BLaER1 (cell line): ENCODE measurements around the gene IGF2BP1.
"Not testable (repeated sequence)": the region's sequence is repeated elsewhere in the genome, so short reads cannot be mapped to it uniquely, and the experiment has no call there.

Source experiments
- H3K27ac ChIP-seq: shearing (Covaris generic); formaldehyde crosslinking; 2 replicates; pipeline ENCODE4 v1.8.1; 2022
- H3K27me3 ChIP-seq: shearing (Covaris generic); formaldehyde crosslinking; 2 replicates; pipeline ENCODE4 v1.8.1; 2022
- H3K36me3 ChIP-seq: shearing (Covaris generic); formaldehyde crosslinking; 2 replicates; pipeline ENCODE4 v1.8.1; 2022
- H3K4me1 ChIP-seq: shearing (Covaris generic); formaldehyde crosslinking; 2 replicates; pipeline ENCODE4 v1.8.1; 2022
- H3K4me2 ChIP-seq: shearing (Covaris generic); formaldehyde crosslinking; 2 replicates; pipeline ENCODE4 v1.8.1; 2022
- H3K4me3 ChIP-seq: shearing (Covaris generic); formaldehyde crosslinking; 2 replicates; pipeline ENCODE4 v1.8.1; 2022
- H3K9ac ChIP-seq: shearing (Covaris generic); formaldehyde crosslinking; 2 replicates; pipeline ENCODE4 v1.8.1; 2022
- H3K9me3 ChIP-seq: shearing (Covaris generic); formaldehyde crosslinking; 2 replicates; pipeline ENCODE4 v1.8.1; 2022
- H4K20me1 ChIP-seq: shearing (Covaris generic); formaldehyde crosslinking; 2 replicates; pipeline ENCODE4 v1.8.1; 2022
- Cebpa-rat ChIP-seq: shearing (Covaris generic); IDR thresholded peaks from 2 replicates; pipeline ENCODE4 v1.8.1; 2022

IGF2BP1 gene

GRCh38 chr17:49003557-49004511 is 6.6 kb downstream of the IGF2BP1 start:
- Histone ChIP-seq H3K27me3 (peaks cover 100% of the 10 kb centered on the region), H3K27ac (no peak overlapping the region), H3K4me1 (no peaks in the 10 kb centered on the region), H3K4me3 (no peak overlapping the region), H3K4me2 (no peak overlapping the region), H3K36me3 (no peaks in the 10 kb centered on the region), H3K9ac (no peak overlapping the region), H4K20me1 (peaks cover 97% of the 10 kb centered on the region), H3K9me3 (no peaks in the 10 kb centered on the region)
- no peak for TF ChIP-seq Cebpa-rat

- Histone ChIP-seq H3K27ac (no peak overlapping the region), H3K4me2 (no peak overlapping the region), H3K27me3 (peaks cover 98% of the 10 kb centered on the region), H4K20me1 (peaks cover 84% of the 10 kb centered on the region), H3K9me3 (no peaks in the 10 kb centered on the region), H3K4me3 (no peak overlapping the region), H3K36me3 (no peaks in the 10 kb centered on the region), H3K9ac (no peak overlapping the region), H3K4me1 (no peaks in the 10 kb centered on the region)
- TF ChIP-seq Cebpa-rat, result no peak
Measured at GRCh38 chr17:49005140-49005539, 8.0 kb downstream of the IGF2BP1 start.

GRCh38 chr17:49008908-49009307 is 11.7 kb downstream of the IGF2BP1 start:
- not testable (repeated sequence) for H3K27ac ChIP-seq, H3K36me3 ChIP-seq, H3K9me3 ChIP-seq, H3K4me2 ChIP-seq, H3K9ac ChIP-seq, H3K4me1 ChIP-seq, H3K4me3 ChIP-seq
- Histone ChIP-seq H3K27me3 (peaks cover 98% of the 10 kb centered on the region), H4K20me1 (peaks cover 60% of the 10 kb centered on the region)

GRCh38 chr17:49012769-49013255 is 15.6 kb downstream of the IGF2BP1 start:
- H3K27ac ChIP-seq, result no peak overlapping the region

GRCh38 chr17:49013311-49014213 is 16.4 kb downstream of the IGF2BP1 start:
- no peak overlapping the region for H3K4me3 ChIP-seq
- H3K9ac ChIP-seq, result no peak overlapping the region
- no peaks in the 10 kb centered on the region for H3K36me3 ChIP-seq
- peaks cover 81% of the 10 kb centered on the region for H3K27me3 ChIP-seq
- no peak overlapping the region for H3K27ac ChIP-seq
- H3K9me3 ChIP-seq, result no peaks in the 10 kb centered on the region
- no peak overlapping the region for H3K4me2 ChIP-seq
- no peaks in the 10 kb centered on the region for H3K4me1 ChIP-seq
- peaks cover 29% of the 10 kb centered on the region; the same call in 1 of the 2 replicates for H4K20me1 ChIP-seq
- no peak for TF ChIP-seq Cebpa-rat

More at GRCh38 chr17:49012769-49013255, 15.6 kb downstream of the IGF2BP1 start:
- no peak for TF ChIP-seq Cebpa-rat
- peaks cover 89% of the 10 kb centered on the region for H3K27me3 ChIP-seq
- H3K4me2 ChIP-seq, result no peak overlapping the region
- H4K20me1 ChIP-seq, result peaks cover 35% of the 10 kb centered on the region; the same call in 1 of the 2 replicates
- no peaks in the 10 kb centered on the region for H3K36me3 ChIP-seq
- H3K4me1 ChIP-seq, result no peaks in the 10 kb centered on the region
- no peak overlapping the region for H3K9ac ChIP-seq
- no peak overlapping the region for H3K4me3 ChIP-seq
- no peaks in the 10 kb centered on the region for H3K9me3 ChIP-seq

- no peak for TF ChIP-seq Cebpa-rat
- no peak overlapping the region for H3K4me2 ChIP-seq
- no peak overlapping the region for H3K27ac ChIP-seq
- no peaks in the 10 kb centered on the region for H3K4me1 ChIP-seq
- no peaks in the 10 kb centered on the region for H3K9me3 ChIP-seq
- peaks cover 28% of the 10 kb centered on the region; the same call in 1 of the 2 replicates for H4K20me1 ChIP-seq
- H3K9ac ChIP-seq, result no peak overlapping the region
- H3K4me3 ChIP-seq, result no peak overlapping the region
- no peaks in the 10 kb centered on the region for H3K36me3 ChIP-seq
- H3K27me3 ChIP-seq, result peaks cover 65% of the 10 kb centered on the region
Measured at GRCh38 chr17:49015179-49015923, 18.2 kb downstream of the IGF2BP1 start.

- peaks cover 57% of the 10 kb centered on the region for H3K27me3 ChIP-seq
- no peak for TF ChIP-seq Cebpa-rat
- H3K9me3 ChIP-seq, result no peaks in the 10 kb centered on the region
- H3K4me1 ChIP-seq, result no peaks in the 10 kb centered on the region
- H3K36me3 ChIP-seq, result no peaks in the 10 kb centered on the region
- no peak overlapping the region for H3K9ac ChIP-seq
- peaks cover 28% of the 10 kb centered on the region; the same call in 1 of the 2 replicates for H4K20me1 ChIP-seq
- H3K27ac ChIP-seq, result no peak overlapping the region
- H3K4me3 ChIP-seq, result no peak overlapping the region
- no peak overlapping the region for H3K4me2 ChIP-seq
Measured at GRCh38 chr17:49015924-49016774, 19.0 kb downstream of the IGF2BP1 start.

GRCh38 chr17:49016775-49017463 is 19.7 kb downstream of the IGF2BP1 start:
- Histone ChIP-seq H3K27ac (no peak overlapping the region), H3K9ac (no peak overlapping the region), H3K4me1 (no peaks in the 10 kb centered on the region), H3K36me3 (no peaks in the 10 kb centered on the region), H3K4me2 (no peak overlapping the region), H4K20me1 (peaks cover 28% of the 10 kb centered on the region; the same call in 1 of the 2 replicates), H3K4me3 (no peak overlapping the region), H3K27me3 (peaks cover 50% of the 10 kb centered on the region), H3K9me3 (no peaks in the 10 kb centered on the region)
- no peak for TF ChIP-seq Cebpa-rat
